HCT116 (cell line): ENCODE data around the gene BCL11B.

ENCODE experiments used
- CEBPB ChIP-seq: IDR thresholded peaks from 2 replicates; pipeline ENCODE4 v1.6.1; 2012; ENCODE audit warnings: low read depth
- JUND ChIP-seq: IDR thresholded peaks from 2 replicates; pipeline ENCODE4 v1.6.1; 2012
- POLR2A ChIP-seq: IDR thresholded peaks from 2 replicates; pipeline ENCODE4 v1.7.0; 2011; ENCODE audit warnings: borderline replicate concordance; ENCODE audit not compliant: insufficient read depth, insufficient read length; ENCODE audit errors: extremely low read depth
- RAD21 ChIP-seq: IDR thresholded peaks from 2 replicates; pipeline ENCODE4 v1.6.1; 2012; ENCODE audit warnings: low read depth, mild to moderate bottlenecking
- SIN3A ChIP-seq: IDR thresholded peaks from 2 replicates; pipeline ENCODE4 v1.6.1; 2012; ENCODE audit warnings: low read depth
- TF ChIP-seq, protein P1 (sequence below), 3 experiments: fragments of 200-600 bp in 1 of 3; sonication (generic) in 1 of 3; IDR thresholded peaks in 2 of 3; conservative IDR thresholded peaks in 1 of 3; 2 replicates each; pipeline ENCODE4 v1.5.1; 2012 to 2017; ENCODE audit warnings: low read depth in 2 of 3, low read length in 2 of 3, antibody characterized with exemption in 1 of 3, borderline replicate concordance in 1 of 3, control low read depth in 1 of 3, mild to moderate bottlenecking in 1 of 3, mixed read lengths in 1 of 3, mixed run types in 1 of 3, moderate library complexity in 1 of 3; ENCODE audit not compliant: insufficient read depth in 1 of 3
- TF ChIP-seq, protein P2 (sequence below): IDR thresholded peaks from 2 replicates; pipeline ENCODE4 v1.6.1; 2012

DNA sequence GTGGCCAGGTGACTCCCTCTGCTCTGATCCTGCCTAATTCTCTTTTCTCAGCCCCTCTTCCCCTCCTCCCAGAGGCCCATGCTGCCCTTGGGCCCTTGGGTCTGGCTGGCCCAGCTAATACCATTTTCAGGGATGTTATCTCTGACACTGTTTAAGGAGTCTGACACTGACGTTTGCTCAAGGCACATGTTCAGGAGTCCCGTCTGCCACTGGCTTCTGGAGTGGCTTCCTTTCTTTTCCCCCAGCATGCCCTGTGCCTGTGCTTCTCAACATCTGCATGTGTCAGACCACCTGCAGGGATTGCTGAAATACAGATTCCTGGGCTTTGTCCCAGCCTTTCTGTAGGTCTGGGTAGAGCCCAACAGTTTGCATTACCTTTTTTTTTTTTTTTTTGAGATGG is 128.9 kb downstream of the BCL11B start:
- TF ChIP-seq, protein P1, sequence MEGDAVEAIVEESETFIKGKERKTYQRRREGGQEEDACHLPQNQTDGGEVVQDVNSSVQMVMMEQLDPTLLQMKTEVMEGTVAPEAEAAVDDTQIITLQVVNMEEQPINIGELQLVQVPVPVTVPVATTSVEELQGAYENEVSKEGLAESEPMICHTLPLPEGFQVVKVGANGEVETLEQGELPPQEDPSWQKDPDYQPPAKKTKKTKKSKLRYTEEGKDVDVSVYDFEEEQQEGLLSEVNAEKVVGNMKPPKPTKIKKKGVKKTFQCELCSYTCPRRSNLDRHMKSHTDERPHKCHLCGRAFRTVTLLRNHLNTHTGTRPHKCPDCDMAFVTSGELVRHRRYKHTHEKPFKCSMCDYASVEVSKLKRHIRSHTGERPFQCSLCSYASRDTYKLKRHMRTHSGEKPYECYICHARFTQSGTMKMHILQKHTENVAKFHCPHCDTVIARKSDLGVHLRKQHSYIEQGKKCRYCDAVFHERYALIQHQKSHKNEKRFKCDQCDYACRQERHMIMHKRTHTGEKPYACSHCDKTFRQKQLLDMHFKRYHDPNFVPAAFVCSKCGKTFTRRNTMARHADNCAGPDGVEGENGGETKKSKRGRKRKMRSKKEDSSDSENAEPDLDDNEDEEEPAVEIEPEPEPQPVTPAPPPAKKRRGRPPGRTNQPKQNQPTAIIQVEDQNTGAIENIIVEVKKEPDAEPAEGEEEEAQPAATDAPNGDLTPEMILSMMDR (IDR thresholded peaks at IDR 0.05 in 2 of 3, conservative IDR thresholded peaks at IDR 0.05 in 1 of 3; ENCODE audit: borderline replicate concordance in 1 of 3, insufficient read depth in 1 of 3, low read depth in 2 of 3, low read length in 2 of 3): no peak
- TF ChIP-seq POLR2A: no peak
- TF ChIP-seq JUND: no peak
- no peak for TF ChIP-seq RAD21
- no peak for TF ChIP-seq CEBPB
- TF ChIP-seq SIN3A: no peak
- TF ChIP-seq, protein P2, sequence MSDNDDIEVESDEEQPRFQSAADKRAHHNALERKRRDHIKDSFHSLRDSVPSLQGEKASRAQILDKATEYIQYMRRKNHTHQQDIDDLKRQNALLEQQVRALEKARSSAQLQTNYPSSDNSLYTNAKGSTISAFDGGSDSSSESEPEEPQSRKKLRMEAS: no peak
